ENCODE data around the gene HMGA1. TPM values are rescaled to one million over a fixed set of nuclear protein-coding genes. Genes with fewer than 3 reads are reported as not detected.

HMGA1 gene
- total RNA-seq, 4 donors from 2014 or later: 118 to 309 (median 193) TPM

GRCh38 chr6:34201455-34202107 lies 35.1 kb upstream of the HMGA1 start:
- no peaks in the 10 kb centered on the region for H3K27me3 ChIP-seq
- no peak overlapping the region for H3K27ac ChIP-seq
- 83 to 88% methylated on average over 4 of the region's 4 CpGs for WGBS, 2 donors
- no peaks in the 10 kb centered on the region for H3K9me3 ChIP-seq
- intact Hi-C loops (cut with DNase I): no loop called here
- H3K36me3 ChIP-seq: no peaks in the 10 kb centered on the region
- no peak overlapping the region for H3K4me3 ChIP-seq
- no peak for DNase-seq
- no peak for TF ChIP-seq POLR2A (IDR thresholded peaks at IDR 0.05)
- TF ChIP-seq CTCF (IDR thresholded peaks at IDR 0.05): no peak
- peaks cover 0 to 4% (median 2%) of the 10 kb centered on the region in 3 donors for H3K4me1 ChIP-seq

- TF ChIP-seq POLR2A (IDR thresholded peaks at IDR 0.05): no peak
- no peak for TF ChIP-seq CTCF (IDR thresholded peaks at IDR 0.05)
- DNase-seq: no peak
- Histone ChIP-seq H3K27me3 (no peaks in the 10 kb centered on the region), H3K36me3 (no peaks in the 10 kb centered on the region), H3K4me1 (no peaks in the 10 kb centered on the region), H3K27ac (no peak overlapping the region), H3K9me3 (no peaks in the 10 kb centered on the region), H3K4me3 (no peak overlapping the region)
- WGBS, 2 donors: no CpG with 5 or more reads among the region's 20 CpGs
- intact Hi-C loops (cut with DNase I): no loop called here
These were observed 34.1 kb upstream of the HMGA1 start for GRCh38 chr6:34202329-34203201.

- H3K9me3 ChIP-seq: no peaks in the 10 kb centered on the region
- H3K27ac ChIP-seq: no peak overlapping the region
- no peaks in the 10 kb centered on the region for H3K4me1 ChIP-seq
- no peak for TF ChIP-seq POLR2A (IDR thresholded peaks at IDR 0.05)
- TF ChIP-seq CTCF (IDR thresholded peaks at IDR 0.05): no peak
- no peak overlapping the region for H3K4me3 ChIP-seq
- H3K27me3 ChIP-seq: no peaks in the 10 kb centered on the region
- no peak for DNase-seq
- 60% methylated on average over 1 of the region's 4 CpGs; no CpG with 5 or more reads in 1 of the 2 donors for WGBS, 2 donors
- intact Hi-C loops (cut with DNase I): no loop called here
- no peaks in the 10 kb centered on the region for H3K36me3 ChIP-seq
These were observed 32.0 kb upstream of the HMGA1 start for GRCh38 chr6:34204693-34205092.

- WGBS, 2 donors: 89% methylated on average over 3 of the region's 3 CpGs; no CpG with 5 or more reads in 1 of the 2 donors
- H3K4me3 ChIP-seq: no peak overlapping the region
- TF ChIP-seq POLR2A (IDR thresholded peaks at IDR 0.05): no peak
- no peak for TF ChIP-seq CTCF (IDR thresholded peaks at IDR 0.05)
- intact Hi-C loops (cut with DNase I): no loop called here
- no peaks in the 10 kb centered on the region for H3K36me3 ChIP-seq
- H3K9me3 ChIP-seq: no peaks in the 10 kb centered on the region
- H3K27ac ChIP-seq: no peak overlapping the region
- no peaks in the 10 kb centered on the region for H3K27me3 ChIP-seq
- H3K4me1 ChIP-seq: no peaks in the 10 kb centered on the region
- DNase-seq: no peak
These were observed 31.2 kb upstream of the HMGA1 start for GRCh38 chr6:34205466-34205865.

GRCh38 chr6:34205916-34206315 lies 30.8 kb upstream of the HMGA1 start:
- DNase-seq: no peak
- intact Hi-C loops (cut with DNase I): no loop called here

More at GRCh38 chr6:34205916-34206315, 30.8 kb upstream of the HMGA1 start:
- H3K4me3 ChIP-seq: no peak overlapping the region
- TF ChIP-seq POLR2A (IDR thresholded peaks at IDR 0.05) (no peak), CTCF (IDR thresholded peaks at IDR 0.05) (no peak)
- 33 to 100% methylated on average over 1 of the region's 2 CpGs for WGBS, 2 donors
- H3K36me3 ChIP-seq: no peaks in the 10 kb centered on the region
- no peaks in the 10 kb centered on the region for H3K4me1 ChIP-seq
- H3K27ac ChIP-seq: no peak overlapping the region
- H3K9me3 ChIP-seq: no peaks in the 10 kb centered on the region
- H3K27me3 ChIP-seq: no peaks in the 10 kb centered on the region
